HepG2 (cell line): ENCODE measurements around the gene PNPLA2. TPM values are rescaled to one million over a fixed set of nuclear protein-coding genes. Genes with fewer than 3 reads are reported as not detected.
A peak's percentile ranks its signal among the peaks of the same experiment; 100 is the strongest.

Experiments
- CENPX ChIP-seq: sonication (generic); formaldehyde crosslinking; IDR thresholded peaks from 2 replicates; pipeline ENCODE4 v1.9.0; 2021; ENCODE audit warnings: mild to moderate bottlenecking, missing genetic modification reagents, moderate library complexity
- HMGA1 ChIP-seq: sonication (generic); formaldehyde crosslinking; conservative IDR thresholded peaks from 2 replicates; pipeline ENCODE4 v1.4.0; 2020; ENCODE audit warnings: missing genetic modification reagents
- KDM3A ChIP-seq: IDR thresholded peaks from 2 replicates; pipeline ENCODE4 v1.6.1; 2018; ENCODE audit warnings: low read depth, missing compliant biosample characterization
- LCORL ChIP-seq, 2 experiments: fragments of 450-650 bp in 1 of 2; sonication (generic) in 1 of 2; formaldehyde crosslinking in 1 of 2; IDR thresholded peaks; 2 replicates each; pipeline versions ENCODE4 v1.5.0 to v1.6.1; 2017 to 2020; ENCODE audit warnings: antibody characterized with exemption in 1 of 2, missing genetic modification reagents in 1 of 2
- ZNF234 ChIP-seq: sonication (generic); formaldehyde crosslinking; conservative IDR thresholded peaks from 2 replicates; pipeline ENCODE4 v1.5.1; 2020; ENCODE audit warnings: mild to moderate bottlenecking, missing genetic modification reagents
- ZNF556 ChIP-seq: sonication (generic); formaldehyde crosslinking; IDR thresholded peaks from 2 replicates; pipeline ENCODE4 v1.4.0; 2020; ENCODE audit warnings: mild to moderate bottlenecking, missing genetic modification reagents, borderline replicate concordance
- ZNF883 ChIP-seq: sonication (generic); formaldehyde crosslinking; IDR thresholded peaks from 2 replicates; pipeline ENCODE4 v1.5.1; 2020; ENCODE audit warnings: mild to moderate bottlenecking, missing genetic modification reagents; ENCODE audit errors: not compliant biosample characterization
- polyA plus RNA-seq, 8 experiments: library from polyadenylated mRNA; depleted of rRNA in 3 of 8; stranded (reverse) in 7 of 8; unstranded in 1 of 8; fragments of >200 nt; fragmentation: Illumina TruSeq in 4 of 8; extraction: Trizol in 4 of 8; gene quantifications; 2 replicates each; pipeline versions ENCODE4 v1.2.1 to v1.2.3, GENCODE V29; 2011 to 2016; ENCODE audit warnings: low read depth in 4 of 8, missing spikeins in 1 of 8, mixed read lengths in 1 of 8; ENCODE audit not compliant: insufficient read depth in 1 of 8
- total RNA-seq, 5 experiments: library from RNA; depleted of rRNA; stranded (reverse); fragments of >200 nt; fragmentation: Illumina TruSeq; extraction: Trizol; gene quantifications; 2 replicates each; pipeline ENCODE4 v1.2.3, GENCODE V29; 2016; ENCODE audit warnings: low read depth in 1 of 5
- TF ChIP-seq, protein P1 (sequence below): sonication (generic); formaldehyde crosslinking; IDR thresholded peaks from 2 replicates; pipeline ENCODE4 v1.4.0; 2020; ENCODE audit warnings: mild to moderate bottlenecking, missing genetic modification reagents
- TF ChIP-seq, protein P2 (sequence below): sonication (generic); formaldehyde crosslinking; IDR thresholded peaks from 2 replicates; pipeline ENCODE4 v1.4.0; 2020; ENCODE audit warnings: missing genetic modification reagents
- TF ChIP-seq, protein P3 (sequence below): sonication (generic); formaldehyde crosslinking; conservative IDR thresholded peaks from 2 replicates; pipeline ENCODE4 v1.8.0; 2022; ENCODE audit warnings: missing genetic modification reagents
- TF ChIP-seq, protein P4 (sequence below): sonication (generic); formaldehyde crosslinking; conservative IDR thresholded peaks from 2 replicates; pipeline ENCODE4 v1.4.0; 2020; ENCODE audit warnings: mild to moderate bottlenecking, missing genetic modification reagents, moderate library complexity

Gene PNPLA2
- total and polyA plus RNA-seq, 2 of the 13 experiments (the other 11 are each of a cell fraction or from before 2014, with no cell fraction given), result 10.5 to 43.2 TPM

- TF ChIP-seq, protein P1, sequence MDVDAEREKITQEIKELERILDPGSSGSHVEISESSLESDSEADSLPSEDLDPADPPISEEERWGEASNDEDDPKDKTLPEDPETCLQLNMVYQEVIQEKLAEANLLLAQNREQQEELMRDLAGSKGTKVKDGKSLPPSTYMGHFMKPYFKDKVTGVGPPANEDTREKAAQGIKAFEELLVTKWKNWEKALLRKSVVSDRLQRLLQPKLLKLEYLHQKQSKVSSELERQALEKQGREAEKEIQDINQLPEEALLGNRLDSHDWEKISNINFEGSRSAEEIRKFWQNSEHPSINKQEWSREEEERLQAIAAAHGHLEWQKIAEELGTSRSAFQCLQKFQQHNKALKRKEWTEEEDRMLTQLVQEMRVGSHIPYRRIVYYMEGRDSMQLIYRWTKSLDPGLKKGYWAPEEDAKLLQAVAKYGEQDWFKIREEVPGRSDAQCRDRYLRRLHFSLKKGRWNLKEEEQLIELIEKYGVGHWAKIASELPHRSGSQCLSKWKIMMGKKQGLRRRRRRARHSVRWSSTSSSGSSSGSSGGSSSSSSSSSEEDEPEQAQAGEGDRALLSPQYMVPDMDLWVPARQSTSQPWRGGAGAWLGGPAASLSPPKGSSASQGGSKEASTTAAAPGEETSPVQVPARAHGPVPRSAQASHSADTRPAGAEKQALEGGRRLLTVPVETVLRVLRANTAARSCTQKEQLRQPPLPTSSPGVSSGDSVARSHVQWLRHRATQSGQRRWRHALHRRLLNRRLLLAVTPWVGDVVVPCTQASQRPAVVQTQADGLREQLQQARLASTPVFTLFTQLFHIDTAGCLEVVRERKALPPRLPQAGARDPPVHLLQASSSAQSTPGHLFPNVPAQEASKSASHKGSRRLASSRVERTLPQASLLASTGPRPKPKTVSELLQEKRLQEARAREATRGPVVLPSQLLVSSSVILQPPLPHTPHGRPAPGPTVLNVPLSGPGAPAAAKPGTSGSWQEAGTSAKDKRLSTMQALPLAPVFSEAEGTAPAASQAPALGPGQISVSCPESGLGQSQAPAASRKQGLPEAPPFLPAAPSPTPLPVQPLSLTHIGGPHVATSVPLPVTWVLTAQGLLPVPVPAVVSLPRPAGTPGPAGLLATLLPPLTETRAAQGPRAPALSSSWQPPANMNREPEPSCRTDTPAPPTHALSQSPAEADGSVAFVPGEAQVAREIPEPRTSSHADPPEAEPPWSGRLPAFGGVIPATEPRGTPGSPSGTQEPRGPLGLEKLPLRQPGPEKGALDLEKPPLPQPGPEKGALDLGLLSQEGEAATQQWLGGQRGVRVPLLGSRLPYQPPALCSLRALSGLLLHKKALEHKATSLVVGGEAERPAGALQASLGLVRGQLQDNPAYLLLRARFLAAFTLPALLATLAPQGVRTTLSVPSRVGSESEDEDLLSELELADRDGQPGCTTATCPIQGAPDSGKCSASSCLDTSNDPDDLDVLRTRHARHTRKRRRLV (CRISPR knock-in tag), result 0 out of 2 replicates have a peak, but pooled peaks have one; percentile 5
- no peak for TF ChIP-seq CENPX (CRISPR knock-in tag)
- TF ChIP-seq, protein P2, sequence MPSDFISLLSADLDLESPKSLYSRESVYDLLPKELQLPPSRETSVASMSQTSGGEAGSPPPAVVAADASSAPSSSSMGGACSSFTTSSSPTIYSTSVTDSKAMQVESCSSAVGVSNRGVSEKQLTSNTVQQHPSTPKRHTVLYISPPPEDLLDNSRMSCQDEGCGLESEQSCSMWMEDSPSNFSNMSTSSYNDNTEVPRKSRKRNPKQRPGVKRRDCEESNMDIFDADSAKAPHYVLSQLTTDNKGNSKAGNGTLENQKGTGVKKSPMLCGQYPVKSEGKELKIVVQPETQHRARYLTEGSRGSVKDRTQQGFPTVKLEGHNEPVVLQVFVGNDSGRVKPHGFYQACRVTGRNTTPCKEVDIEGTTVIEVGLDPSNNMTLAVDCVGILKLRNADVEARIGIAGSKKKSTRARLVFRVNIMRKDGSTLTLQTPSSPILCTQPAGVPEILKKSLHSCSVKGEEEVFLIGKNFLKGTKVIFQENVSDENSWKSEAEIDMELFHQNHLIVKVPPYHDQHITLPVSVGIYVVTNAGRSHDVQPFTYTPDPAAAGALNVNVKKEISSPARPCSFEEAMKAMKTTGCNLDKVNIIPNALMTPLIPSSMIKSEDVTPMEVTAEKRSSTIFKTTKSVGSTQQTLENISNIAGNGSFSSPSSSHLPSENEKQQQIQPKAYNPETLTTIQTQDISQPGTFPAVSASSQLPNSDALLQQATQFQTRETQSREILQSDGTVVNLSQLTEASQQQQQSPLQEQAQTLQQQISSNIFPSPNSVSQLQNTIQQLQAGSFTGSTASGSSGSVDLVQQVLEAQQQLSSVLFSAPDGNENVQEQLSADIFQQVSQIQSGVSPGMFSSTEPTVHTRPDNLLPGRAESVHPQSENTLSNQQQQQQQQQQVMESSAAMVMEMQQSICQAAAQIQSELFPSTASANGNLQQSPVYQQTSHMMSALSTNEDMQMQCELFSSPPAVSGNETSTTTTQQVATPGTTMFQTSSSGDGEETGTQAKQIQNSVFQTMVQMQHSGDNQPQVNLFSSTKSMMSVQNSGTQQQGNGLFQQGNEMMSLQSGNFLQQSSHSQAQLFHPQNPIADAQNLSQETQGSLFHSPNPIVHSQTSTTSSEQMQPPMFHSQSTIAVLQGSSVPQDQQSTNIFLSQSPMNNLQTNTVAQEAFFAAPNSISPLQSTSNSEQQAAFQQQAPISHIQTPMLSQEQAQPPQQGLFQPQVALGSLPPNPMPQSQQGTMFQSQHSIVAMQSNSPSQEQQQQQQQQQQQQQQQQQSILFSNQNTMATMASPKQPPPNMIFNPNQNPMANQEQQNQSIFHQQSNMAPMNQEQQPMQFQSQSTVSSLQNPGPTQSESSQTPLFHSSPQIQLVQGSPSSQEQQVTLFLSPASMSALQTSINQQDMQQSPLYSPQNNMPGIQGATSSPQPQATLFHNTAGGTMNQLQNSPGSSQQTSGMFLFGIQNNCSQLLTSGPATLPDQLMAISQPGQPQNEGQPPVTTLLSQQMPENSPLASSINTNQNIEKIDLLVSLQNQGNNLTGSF (CRISPR knock-in tag), result no peak
- TF ChIP-seq KDM3A (CRISPR knock-in tag), result 0 out of 2 replicates have a peak, but pooled peaks have one; percentile 58
- TF ChIP-seq, protein P3, sequence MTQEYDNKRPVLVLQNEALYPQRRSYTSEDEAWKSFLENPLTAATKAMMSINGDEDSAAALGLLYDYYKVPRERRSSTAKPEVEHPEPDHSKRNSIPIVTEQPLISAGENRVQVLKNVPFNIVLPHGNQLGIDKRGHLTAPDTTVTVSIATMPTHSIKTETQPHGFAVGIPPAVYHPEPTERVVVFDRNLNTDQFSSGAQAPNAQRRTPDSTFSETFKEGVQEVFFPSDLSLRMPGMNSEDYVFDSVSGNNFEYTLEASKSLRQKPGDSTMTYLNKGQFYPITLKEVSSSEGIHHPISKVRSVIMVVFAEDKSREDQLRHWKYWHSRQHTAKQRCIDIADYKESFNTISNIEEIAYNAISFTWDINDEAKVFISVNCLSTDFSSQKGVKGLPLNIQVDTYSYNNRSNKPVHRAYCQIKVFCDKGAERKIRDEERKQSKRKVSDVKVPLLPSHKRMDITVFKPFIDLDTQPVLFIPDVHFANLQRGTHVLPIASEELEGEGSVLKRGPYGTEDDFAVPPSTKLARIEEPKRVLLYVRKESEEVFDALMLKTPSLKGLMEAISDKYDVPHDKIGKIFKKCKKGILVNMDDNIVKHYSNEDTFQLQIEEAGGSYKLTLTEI, result no peak
- no peak for TF ChIP-seq LCORL (IDR thresholded peaks at IDR 0.05)
- TF ChIP-seq LCORL (CRISPR knock-in tag; IDR thresholded peaks at IDR 0.05), result no peak
- no peak for TF ChIP-seq ZNF556
- 0 out of 2 replicates have a peak, but pooled peaks have one; percentile 49 for TF ChIP-seq ZNF234
- TF ChIP-seq ZNF883 (CRISPR knock-in tag), result peak; percentile 16
- TF ChIP-seq HMGA1, result no peak
- TF ChIP-seq, protein P4, sequence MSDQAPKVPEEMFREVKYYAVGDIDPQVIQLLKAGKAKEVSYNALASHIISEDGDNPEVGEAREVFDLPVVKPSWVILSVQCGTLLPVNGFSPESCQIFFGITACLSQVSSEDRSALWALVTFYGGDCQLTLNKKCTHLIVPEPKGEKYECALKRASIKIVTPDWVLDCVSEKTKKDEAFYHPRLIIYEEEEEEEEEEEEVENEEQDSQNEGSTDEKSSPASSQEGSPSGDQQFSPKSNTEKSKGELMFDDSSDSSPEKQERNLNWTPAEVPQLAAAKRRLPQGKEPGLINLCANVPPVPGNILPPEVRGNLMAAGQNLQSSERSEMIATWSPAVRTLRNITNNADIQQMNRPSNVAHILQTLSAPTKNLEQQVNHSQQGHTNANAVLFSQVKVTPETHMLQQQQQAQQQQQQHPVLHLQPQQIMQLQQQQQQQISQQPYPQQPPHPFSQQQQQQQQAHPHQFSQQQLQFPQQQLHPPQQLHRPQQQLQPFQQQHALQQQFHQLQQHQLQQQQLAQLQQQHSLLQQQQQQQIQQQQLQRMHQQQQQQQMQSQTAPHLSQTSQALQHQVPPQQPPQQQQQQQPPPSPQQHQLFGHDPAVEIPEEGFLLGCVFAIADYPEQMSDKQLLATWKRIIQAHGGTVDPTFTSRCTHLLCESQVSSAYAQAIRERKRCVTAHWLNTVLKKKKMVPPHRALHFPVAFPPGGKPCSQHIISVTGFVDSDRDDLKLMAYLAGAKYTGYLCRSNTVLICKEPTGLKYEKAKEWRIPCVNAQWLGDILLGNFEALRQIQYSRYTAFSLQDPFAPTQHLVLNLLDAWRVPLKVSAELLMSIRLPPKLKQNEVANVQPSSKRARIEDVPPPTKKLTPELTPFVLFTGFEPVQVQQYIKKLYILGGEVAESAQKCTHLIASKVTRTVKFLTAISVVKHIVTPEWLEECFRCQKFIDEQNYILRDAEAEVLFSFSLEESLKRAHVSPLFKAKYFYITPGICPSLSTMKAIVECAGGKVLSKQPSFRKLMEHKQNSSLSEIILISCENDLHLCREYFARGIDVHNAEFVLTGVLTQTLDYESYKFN (CRISPR knock-in tag), result peak; percentile 13; the same call in 1 of the 2 replicates
Observed at GRCh38 chr11:797296-798092, 21.2 kb upstream of the PNPLA2 start (continued).
